Gastroesophageal sphincter (tissue), 3 donors: ENCODE data around the gene WDR43.

Experiments
- CTCF ChIP-seq, 4 experiments: fragments of 200-600 bp in 2 of 4; fragments of 450-650 bp in 2 of 4; sonication (generic) in 1 of 4; IDR thresholded peaks; one replicate each; pipeline ENCODE4 v1.5.1; 2017 to 2019; ENCODE audit warnings: antibody characterized with exemption in 4 of 4, mild to moderate bottlenecking in 2 of 4, moderate library complexity in 2 of 4
- POLR2AphosphoS5 ChIP-seq: sonication (generic); formaldehyde crosslinking; IDR thresholded peaks from one replicate; pipeline ENCODE4 v1.6.1; 2017; ENCODE audit warnings: antibody characterized with exemption

GRCh38 chr2:28855193-28855592 is 39.3 kb upstream of the WDR43 start:
- TF ChIP-seq CTCF (IDR thresholded peaks at IDR 0.05) (no peak), POLR2AphosphoS5 (no peak)
